HEK293T (cell line): ENCODE measurements around the gene WDR83.
"Not testable (repeated sequence)": the region's sequence is repeated elsewhere in the genome, so short reads cannot be mapped to it uniquely, and the experiment has no call there.

Experiments
- CTCF ChIA-PET: fragments of 350-600 bp; formaldehyde crosslinking; extraction: SDS; loops from one replicate; lab custom pipeline; 2021; ENCODE audit warnings: antibody characterized with exemption, inconsistent platforms; lab: Yijun Ruan, JAX
- POLR2A ChIA-PET: fragments of 350-600 bp; formaldehyde crosslinking; extraction: SDS; loops from one replicate; lab custom pipeline; 2020; ENCODE audit warnings: antibody characterized with exemption, inconsistent platforms; lab: Yijun Ruan, JAX
- DNase-seq: peaks from one replicate; pipeline ENCODE4 v3.0.0; 2012; ENCODE audit warnings: mixed read lengths; ENCODE audit errors: extremely low spot score
- ARNT ChIP-seq: fragments of 450-650 bp; IDR thresholded peaks from 2 replicates; pipeline ENCODE4 v1.6.1; 2017; ENCODE audit warnings: mild to moderate bottlenecking
- BHLHE40 ChIP-seq: fragments of 450-650 bp; IDR thresholded peaks from 2 replicates; pipeline ENCODE4 v1.6.1; 2016; ENCODE audit warnings: mild to moderate bottlenecking, moderate library complexity, borderline replicate concordance
- CTBP1 ChIP-seq: fragments of 450-650 bp; IDR thresholded peaks from 2 replicates; pipeline ENCODE4 v1.6.1; 2016; ENCODE audit warnings: borderline replicate concordance
- ELF4 ChIP-seq: fragments of 450-650 bp; IDR thresholded peaks from 2 replicates; pipeline ENCODE4 v1.6.1; 2017; ENCODE audit warnings: antibody characterized with exemption
- FOXA1 ChIP-seq: fragments of 450-650 bp; IDR thresholded peaks from 2 replicates; pipeline ENCODE4 v1.6.1; 2016; ENCODE audit warnings: mild to moderate bottlenecking
- FOXK2 ChIP-seq: fragments of 450-650 bp; IDR thresholded peaks from 2 replicates; pipeline ENCODE4 v1.6.1; 2016; ENCODE audit warnings: mild to moderate bottlenecking
- FOXM1 ChIP-seq: fragments of 450-650 bp; IDR thresholded peaks from 2 replicates; pipeline ENCODE4 v1.6.1; 2017; ENCODE audit warnings: mild to moderate bottlenecking, borderline replicate concordance
- HDGF ChIP-seq: fragments of 450-650 bp; IDR thresholded peaks from 2 replicates; pipeline ENCODE4 v1.6.1; 2017; ENCODE audit warnings: antibody characterized with exemption, borderline replicate concordance
- L3MBTL2 ChIP-seq: fragments of 450-650 bp; conservative IDR thresholded peaks from 2 replicates; pipeline ENCODE4 v1.6.1; 2016; ENCODE audit warnings: mild to moderate bottlenecking
- LEF1 ChIP-seq: fragments of 450-650 bp; IDR thresholded peaks from 2 replicates; pipeline ENCODE4 v1.6.1; 2017; ENCODE audit warnings: mild to moderate bottlenecking, borderline replicate concordance
- NFRKB ChIP-seq: fragments of 450-650 bp; IDR thresholded peaks from 2 replicates; pipeline ENCODE4 v1.6.1; 2016; ENCODE audit warnings: mild to moderate bottlenecking, moderate library complexity
- SP1 ChIP-seq: fragments of 450-650 bp; IDR thresholded peaks from 2 replicates; pipeline ENCODE4 v1.6.1; 2017
- SUZ12 ChIP-seq: fragments of 450-650 bp; IDR thresholded peaks from 2 replicates; pipeline ENCODE4 v1.6.1; 2016; ENCODE audit warnings: mild to moderate bottlenecking
- TARDBP ChIP-seq: fragments of 450-650 bp; IDR thresholded peaks from 2 replicates; pipeline ENCODE4 v1.6.1; 2016
- ZNF384 ChIP-seq: fragments of 450-650 bp; IDR thresholded peaks from 2 replicates; pipeline ENCODE4 v1.6.1; 2016
- TF ChIP-seq, protein P1 (sequence below): fragments of 450-650 bp; IDR thresholded peaks from 2 replicates; pipeline ENCODE4 v1.6.1; 2016

The WDR83 gene

DNA sequence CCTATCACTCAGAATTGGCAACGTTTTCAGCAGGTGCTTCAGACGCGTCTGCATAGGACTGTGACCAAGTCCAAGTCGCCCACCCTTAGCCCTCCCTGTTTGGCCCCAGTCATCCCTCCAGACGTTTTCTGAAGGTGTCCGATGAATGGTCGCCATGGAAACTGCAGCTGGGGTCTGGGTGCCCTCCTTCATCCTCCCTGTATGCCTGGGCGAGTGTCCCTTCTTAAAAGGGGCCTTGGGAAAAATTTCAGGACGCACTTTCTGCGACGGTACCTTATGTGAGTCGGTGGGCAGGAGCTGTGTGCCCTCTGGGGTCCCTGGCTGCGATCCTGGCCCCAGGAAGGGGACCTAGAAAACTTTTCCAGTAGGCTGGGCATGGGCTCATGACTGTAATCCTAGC, 25.2 kb upstream of the WDR83 start:
- CTCF ChIA-PET = no interaction called here
- POLR2A ChIA-PET = no interaction called here
- no peak for DNase-seq
- TF ChIP-seq SUZ12 = no peak
- no peak for TF ChIP-seq BHLHE40
- no peak for TF ChIP-seq FOXK2
- no peak for TF ChIP-seq ARNT
- no peak for TF ChIP-seq LEF1
- TF ChIP-seq, protein P1, sequence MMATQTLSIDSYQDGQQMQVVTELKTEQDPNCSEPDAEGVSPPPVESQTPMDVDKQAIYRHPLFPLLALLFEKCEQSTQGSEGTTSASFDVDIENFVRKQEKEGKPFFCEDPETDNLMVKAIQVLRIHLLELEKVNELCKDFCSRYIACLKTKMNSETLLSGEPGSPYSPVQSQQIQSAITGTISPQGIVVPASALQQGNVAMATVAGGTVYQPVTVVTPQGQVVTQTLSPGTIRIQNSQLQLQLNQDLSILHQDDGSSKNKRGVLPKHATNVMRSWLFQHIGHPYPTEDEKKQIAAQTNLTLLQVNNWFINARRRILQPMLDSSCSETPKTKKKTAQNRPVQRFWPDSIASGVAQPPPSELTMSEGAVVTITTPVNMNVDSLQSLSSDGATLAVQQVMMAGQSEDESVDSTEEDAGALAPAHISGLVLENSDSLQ = no peak
- TF ChIP-seq L3MBTL2 = no peak
- no peak for TF ChIP-seq HDGF
- no peak for TF ChIP-seq FOXA1
- no peak for TF ChIP-seq SP1

DNA sequence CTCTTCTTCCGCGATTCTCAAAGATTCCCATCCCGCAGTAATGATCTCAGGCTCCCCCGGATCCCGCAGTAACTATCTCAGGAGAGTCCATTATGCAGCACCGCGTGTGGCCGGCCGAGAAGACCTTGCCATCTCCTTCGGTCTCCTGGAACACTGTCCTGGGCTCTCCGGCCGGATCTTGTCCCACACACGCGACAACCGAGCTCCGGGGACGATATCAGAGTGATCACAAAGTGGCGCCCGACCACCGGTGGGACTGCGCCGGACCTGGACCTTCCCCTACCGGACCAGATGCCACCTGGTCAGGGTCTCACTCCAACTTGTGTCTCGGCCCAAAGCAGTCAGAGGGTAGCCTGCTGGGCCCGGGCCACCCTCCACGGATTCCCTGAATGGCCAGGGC, 24.1 kb upstream of the WDR83 start:
- DNase-seq = no peak
- TF ChIP-seq SUZ12 (no peak), ZNF384 (no peak), L3MBTL2 (no peak), ARNT (no peak), ELF4 (no peak), CTBP1 (no peak), SP1 (no peak), NFRKB (no peak), BHLHE40 (no peak), FOXK2 (no peak), FOXA1 (no peak), TARDBP (no peak), HDGF (no peak), LEF1 (no peak), FOXM1 (no peak)
- TF ChIP-seq, protein P1 = no peak
- ChIA-PET POLR2A (no interaction called here), CTCF (no interaction called here)

- CTCF ChIA-PET, DNase-seq, POLR2A ChIA-PET: not testable (repeated sequence)
Observed at GRCh38 chr19:12643716-12644115, 22.9 kb upstream of the WDR83 start.

- ChIA-PET CTCF (no interaction called here), POLR2A (no interaction called here)
- TF ChIP-seq ZNF384 (no peak), SUZ12 (no peak), NFRKB (no peak), CTBP1 (no peak), LEF1 (no peak)
- no peak for DNase-seq
Observed at GRCh38 chr19:12646551-12646950, 20.1 kb upstream of the WDR83 start.

DNA sequence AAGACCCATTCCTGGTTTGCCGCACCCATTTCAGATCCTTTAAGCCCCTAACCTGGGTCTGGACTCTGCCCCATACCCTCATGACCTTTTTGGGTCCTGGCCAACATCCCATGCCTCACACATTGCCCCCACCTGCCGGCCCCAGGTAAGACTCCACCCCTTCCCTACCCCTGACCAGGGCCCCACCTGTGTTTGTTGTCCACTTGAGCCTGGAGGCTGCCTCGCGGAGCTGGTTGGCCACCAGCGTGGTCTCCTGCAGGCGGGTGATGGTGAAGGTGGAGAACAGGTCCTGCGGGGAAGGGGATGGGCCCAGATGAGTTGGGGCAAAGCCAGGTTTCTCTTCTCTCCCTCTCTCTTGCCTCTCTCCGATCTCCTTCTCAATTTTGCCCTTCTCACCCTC, 19.6 kb upstream of the WDR83 start:
- ChIA-PET POLR2A (no interaction called here), CTCF (no interaction called here)
- no peak for DNase-seq
- TF ChIP-seq ARNT = no peak
- TF ChIP-seq, protein P1 = no peak
- no peak for TF ChIP-seq TARDBP
- TF ChIP-seq ZNF384 = no peak
- no peak for TF ChIP-seq FOXA1
- no peak for TF ChIP-seq SUZ12
- TF ChIP-seq LEF1 = no peak

DNA sequence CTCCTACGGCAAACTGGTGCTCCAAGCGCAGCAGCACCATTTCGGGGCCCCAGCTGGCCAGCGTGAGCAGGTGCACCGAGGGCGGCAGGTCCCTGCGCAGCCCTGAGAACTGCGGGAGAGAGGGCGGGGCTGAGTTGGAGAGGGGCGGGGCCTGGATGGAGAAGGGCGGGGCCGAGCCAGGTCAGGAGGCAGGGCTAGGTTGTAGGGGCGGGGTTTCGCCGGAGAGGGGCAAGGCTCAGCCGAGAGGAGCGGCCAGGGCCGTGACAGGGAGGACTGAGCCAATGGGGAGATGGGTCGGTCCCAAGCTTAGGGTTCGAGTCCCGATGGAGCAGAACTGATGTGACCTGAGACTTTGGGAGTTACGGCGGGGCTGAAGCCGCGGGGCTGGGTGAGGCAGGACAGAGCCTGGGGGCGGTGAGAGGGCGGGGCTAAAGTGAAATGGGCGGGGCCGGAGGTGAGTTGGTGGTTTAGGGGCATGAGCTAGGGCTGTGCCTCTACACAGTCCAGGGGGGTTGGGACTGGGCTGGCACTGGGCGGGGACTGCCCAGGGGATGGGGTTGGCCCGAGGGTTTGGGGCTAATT, 19.0 kb upstream of the WDR83 start:
- ChIA-PET POLR2A (no interaction called here), CTCF (no interaction called here)
- DNase-seq = peak; percentile 63

DNA sequence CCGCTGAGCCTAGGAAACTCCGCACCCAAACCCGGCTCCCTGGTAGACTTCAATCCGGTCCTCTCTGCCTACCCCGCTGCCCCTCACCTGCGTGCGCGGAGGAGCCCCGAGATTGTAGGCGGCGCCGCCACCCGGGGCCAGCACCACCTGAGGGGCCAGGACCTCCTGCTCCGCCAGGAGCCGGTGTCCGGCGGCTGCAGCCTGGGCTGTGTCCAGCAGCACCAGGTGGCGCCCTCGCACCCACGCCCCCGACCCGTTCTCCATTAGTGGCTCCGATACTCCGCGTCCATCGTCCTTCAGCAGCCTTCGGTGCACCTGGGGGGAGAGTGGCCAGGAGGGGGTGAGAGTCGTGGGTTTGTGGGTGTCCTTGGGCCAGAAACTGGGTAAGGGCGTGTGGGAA, 18.5 kb upstream of the WDR83 start:
- ChIA-PET CTCF (no interaction called here), POLR2A (no interaction called here)
- TF ChIP-seq L3MBTL2 (no peak), FOXA1 (no peak), FOXK2 (no peak), BHLHE40 (no peak), LEF1 (no peak), CTBP1 (no peak), ELF4 (no peak), TARDBP (no peak), SUZ12 (no peak), FOXM1 (no peak), HDGF (no peak), SP1 (no peak), ZNF384 (no peak), ARNT (no peak)
- no peak for DNase-seq

More for the DNA sequence above, 19.0 kb upstream of the WDR83 start:
- TF ChIP-seq SP1 (no peak), FOXA1 (no peak), SUZ12 (no peak), NFRKB (no peak), HDGF (no peak), ARNT (no peak)
